HG03378 (cell line): ENCODE results near the gene CD47.

Experiments
- ATAC-seq: cut with Tn5 transposase; IDR thresholded peaks from one replicate; pipeline ENCODE4 v1.9.1; 2021; ENCODE audit warnings: mild to moderate bottlenecking, moderate library complexity; ENCODE audit not compliant: unreplicated experiment

CD47 gene

GRCh38 chr3:108090701-108091497, at the start of gene CD47:
Gene CD47, minus strand, starts transcription at chr3:108091031. Its CDS starts 123 bp downstream, at chr3:108090908.
- ATAC-seq: peak; percentile 23

DNA sequence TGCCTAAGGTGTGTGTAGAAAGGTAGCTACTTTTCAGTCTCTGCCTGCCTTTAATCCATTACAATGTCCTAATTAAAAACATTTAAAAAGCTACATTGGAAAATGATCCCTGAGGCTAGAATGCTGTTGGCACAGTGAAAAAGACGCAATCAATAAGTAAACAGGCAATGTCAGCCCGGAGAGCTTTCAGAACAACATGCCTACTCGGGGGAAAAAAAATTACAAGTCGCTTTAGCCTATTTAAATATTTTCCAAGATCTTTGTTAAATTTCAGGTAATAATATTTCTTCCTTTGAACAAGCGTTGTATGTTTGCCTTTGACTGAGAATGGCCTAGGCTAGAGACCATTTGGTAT, 46.6 kb upstream of the CD47 start:
- no peak for ATAC-seq

GRCh38 chr3:108136561-108137459, 46.0 kb upstream of the CD47 start:
- ATAC-seq: no peak

- peak; percentile 45 for ATAC-seq
Observed at GRCh38 chr3:108134555-108134880, 43.7 kb upstream of the CD47 start.

DNA sequence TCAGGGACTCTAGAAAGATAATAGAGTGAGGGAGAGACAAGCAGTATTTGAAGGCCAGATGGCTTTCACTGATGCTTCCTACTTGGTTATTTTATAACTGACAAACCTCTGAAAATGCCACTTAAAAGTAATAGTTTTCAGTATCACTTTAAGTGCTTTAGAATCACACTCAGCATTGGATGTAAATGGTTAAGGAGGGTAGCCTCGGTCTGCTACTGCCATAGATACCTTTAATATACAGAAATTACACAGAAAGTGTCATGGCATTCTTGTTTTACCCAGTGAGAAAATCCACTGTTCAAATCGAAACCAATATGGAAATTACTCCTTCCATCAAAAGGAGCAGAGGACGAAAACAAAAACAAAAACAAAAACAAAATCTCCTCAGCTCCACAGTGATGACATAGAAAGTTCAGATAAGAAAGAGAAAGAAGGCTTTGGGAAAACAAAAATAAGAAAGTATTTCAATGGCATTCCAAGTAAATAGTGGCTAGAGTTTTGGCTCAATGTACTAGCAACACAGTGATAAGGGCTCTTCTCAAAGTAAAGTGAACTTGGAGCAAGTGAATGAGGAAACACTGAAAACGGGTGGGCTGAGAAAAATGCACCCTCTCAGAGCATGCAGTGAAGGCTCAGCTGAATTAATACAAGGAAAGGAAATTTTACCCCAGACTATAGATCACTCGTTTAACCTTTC, 43.2 kb upstream of the CD47 start:
- peak; percentile 37 for ATAC-seq

- no peak for ATAC-seq
Observed at GRCh38 chr3:108133048-108133369, 42.2 kb upstream of the CD47 start.

- no peak for ATAC-seq
Observed at GRCh38 chr3:108131475-108132134, 40.8 kb upstream of the CD47 start.

DNA sequence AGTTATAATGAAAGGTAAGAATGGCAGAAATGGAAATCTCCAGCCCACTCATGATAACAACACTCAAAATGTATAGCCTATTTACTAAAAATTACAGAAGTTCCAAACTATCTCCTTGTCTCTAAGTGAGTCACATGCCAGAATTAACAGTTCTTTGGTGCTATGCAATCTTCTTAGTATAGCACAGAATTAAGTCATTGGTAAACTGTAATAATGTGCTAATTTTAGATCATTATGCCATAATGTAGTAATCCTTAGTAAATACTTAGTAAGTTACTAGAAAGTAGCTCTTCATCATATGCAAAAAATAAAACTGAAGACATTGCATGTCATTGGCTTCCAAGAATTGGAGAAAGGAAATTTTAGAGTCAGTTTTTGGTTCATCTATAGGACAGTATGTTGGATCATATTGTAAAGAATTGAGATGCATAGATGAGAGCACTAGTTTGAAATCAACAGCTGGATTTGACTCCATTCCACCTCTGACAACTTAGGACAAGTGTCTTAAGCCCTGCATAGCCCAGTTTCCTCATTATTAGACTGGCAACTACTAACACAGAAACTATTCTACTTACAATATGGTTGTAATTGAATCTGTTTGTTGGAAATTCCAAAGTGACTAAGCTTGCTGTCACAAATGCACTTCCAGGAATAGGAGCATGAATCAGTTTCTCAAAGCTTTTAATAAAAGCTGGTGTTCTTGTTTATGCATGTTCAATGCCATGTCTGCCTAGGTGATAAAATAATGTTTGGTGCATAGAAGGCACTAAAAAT, 40.1 kb upstream of the CD47 start:
- no peak for ATAC-seq

DNA sequence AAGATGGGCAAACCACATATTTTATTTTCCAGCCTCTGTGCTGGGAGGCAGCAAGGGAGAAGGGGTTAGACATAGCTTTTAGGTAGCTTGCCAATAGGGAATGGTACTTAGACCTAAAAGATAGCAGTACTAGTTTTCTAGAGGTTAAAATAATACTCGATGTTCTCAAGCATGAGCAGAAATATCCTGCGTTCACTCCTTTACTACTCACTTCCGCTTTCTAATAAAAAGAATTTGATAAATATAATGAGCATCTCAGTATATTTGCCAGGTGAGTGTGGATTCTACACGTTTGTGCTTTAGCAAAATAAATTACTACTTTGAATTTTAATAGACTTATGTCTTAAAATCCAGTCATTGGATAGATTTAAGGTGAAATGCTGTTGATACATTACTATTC, 39.4 kb upstream of the CD47 start:
- no peak for ATAC-seq

DNA sequence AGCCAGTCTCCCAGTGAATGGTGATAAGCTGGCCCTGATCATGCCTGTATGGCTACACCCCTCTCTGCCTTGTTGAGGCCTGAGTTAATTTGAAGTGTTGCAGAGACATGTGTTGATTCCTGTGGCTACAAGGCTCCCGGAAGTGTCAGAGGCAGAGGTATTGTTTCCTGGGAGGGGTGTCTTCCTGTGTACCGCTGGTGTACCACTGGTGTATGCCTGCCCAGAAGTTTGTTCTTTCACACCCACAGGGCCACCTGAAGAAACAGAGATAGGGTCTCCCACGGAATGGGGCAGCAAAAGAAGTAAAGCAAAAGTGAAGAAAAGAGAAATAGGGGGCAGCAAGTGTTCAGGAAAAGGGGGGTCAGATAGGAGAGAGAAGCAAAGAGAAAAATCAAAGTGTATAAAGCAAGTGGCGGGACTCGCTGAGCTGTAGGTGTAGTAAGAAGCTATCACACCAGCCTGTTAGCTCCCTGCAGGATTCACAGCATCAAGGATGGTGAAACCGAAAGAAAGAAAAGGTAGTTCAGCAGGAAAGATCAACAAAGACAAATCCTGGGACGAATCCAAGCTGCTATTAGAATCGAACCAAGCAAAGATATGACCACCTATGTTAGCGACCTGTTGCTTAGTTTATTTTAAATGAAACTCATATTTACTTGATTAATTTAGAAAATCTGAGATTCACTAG, 36.6 kb upstream of the CD47 start:
- ATAC-seq: no peak

DNA sequence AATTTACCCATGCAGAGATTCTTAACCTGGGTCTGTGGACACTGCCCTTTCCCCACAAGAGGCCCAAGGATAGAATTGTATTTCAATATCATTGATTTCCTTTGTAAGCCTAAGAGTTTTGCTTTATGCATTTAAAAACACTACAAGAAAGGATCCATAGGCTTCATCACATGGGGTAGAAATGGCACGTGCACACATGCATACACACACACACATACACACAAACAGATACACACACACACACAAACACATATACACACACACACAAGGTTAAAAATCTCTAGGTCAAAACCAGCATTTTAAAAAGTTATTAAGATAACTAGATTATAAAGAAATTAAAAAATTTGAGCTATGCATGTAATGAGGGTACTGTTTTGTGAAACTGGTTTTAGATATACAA, 35.5 kb upstream of the CD47 start:
- ATAC-seq: no peak

- peak; percentile 54 for ATAC-seq
Observed at GRCh38 chr3:108125550-108126071, 34.8 kb upstream of the CD47 start.

DNA sequence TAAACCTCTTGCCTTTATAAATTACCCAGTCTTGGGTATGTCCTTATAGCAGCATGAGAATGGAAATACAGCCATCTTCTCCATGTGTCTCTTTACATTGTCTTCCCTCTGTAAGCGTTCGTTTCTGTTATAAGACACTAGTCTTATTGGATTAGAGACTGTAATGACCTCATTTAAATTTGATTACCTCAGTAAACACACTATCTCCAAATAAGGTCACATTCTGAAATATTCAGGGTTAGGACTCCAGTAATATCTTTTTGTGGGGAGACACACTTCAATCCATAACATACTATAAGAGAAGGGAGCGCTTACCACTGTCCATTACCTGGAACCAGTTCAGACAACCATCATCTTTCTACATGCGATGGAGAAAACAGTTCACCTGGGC, 34.3 kb upstream of the CD47 start:
- ATAC-seq: no peak

DNA sequence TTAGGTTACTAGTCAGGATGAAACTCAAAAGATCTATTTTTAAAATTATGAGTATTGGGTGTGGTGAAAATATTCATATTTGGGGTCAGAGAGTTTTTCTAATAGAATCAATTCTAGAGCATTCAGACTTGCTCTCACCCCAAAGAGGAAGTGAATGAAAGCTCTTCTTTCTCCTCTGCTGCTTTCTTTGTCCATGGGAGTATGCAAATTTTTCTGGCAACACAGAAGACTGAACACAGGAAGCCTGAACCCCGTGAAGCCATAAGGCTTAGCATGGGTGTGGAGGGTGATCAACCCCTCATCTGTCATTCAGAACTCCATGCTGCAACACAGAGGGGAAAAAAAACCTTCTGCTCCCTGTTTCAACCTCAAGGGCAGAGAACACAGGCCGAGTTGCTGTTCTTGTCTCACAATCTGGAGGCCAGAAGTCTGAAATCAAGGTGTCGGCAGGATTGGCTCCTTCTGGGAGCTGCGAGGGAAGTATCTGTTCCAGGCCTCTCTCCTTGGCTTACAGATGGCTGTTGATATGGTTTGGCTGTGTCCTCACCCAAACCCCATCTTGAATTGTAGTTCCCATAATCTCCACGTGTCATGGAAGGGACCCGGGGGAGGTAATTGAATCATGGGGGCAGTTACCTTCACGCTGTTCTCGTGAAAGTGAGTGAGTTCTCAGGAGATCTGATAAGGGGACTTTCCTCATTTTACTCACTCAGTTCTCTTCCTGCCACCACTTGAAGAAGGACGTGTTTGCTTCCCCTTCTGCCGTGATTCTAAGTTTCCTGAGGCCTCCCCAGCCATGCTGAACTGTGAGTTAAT, 33.7 kb upstream of the CD47 start:
- ATAC-seq: peak; percentile 84

DNA sequence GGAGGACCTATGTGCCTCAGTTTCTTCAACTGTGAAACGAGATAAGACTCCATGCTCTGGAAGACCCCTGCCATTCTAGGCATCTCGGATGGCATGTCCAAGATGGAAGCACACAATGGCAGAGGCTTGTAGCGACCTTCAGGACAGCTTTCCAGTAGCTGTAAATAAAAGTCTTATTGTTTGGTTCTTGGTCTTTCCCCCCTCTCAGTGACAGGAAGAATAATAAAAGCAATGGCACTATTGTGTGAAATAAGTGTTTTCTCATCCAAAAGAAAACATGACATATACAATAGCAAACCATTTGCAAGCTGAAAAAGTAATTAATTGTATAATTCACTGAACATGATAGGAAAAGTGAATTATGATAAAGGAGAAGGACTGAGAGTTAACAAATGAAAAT, 32.5 kb upstream of the CD47 start:
- ATAC-seq: no peak

DNA sequence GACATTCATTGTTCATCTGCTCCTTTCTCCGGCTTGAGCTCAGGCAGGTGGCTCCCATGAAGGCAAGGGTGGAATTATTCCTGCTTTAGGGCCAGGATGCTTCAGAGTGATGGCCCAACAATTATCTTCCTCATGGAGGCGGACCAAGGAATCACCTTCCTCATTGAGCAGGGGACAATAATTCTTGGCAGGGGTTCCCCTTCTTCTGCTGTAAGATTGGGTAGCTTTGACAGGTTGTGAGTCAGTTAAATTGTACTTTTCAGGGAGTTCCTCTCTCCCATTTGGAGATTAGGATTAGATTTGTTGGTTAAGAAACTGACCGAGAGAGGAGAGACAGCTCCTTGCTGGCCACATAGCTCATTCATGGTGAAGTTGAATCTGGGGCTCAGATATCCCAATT, 31.4 kb upstream of the CD47 start:
- ATAC-seq: no peak

GRCh38 chr3:108119398-108120104, 28.7 kb upstream of the CD47 start:
- ATAC-seq: no peak

- ATAC-seq: no peak
Observed at GRCh38 chr3:108118038-108118768, 27.4 kb upstream of the CD47 start.
